ENCODE measurements around the gene ZBTB14.
A peak's percentile ranks its signal among the peaks of the same experiment; 100 is the strongest.

Gene ZBTB14

DNA sequence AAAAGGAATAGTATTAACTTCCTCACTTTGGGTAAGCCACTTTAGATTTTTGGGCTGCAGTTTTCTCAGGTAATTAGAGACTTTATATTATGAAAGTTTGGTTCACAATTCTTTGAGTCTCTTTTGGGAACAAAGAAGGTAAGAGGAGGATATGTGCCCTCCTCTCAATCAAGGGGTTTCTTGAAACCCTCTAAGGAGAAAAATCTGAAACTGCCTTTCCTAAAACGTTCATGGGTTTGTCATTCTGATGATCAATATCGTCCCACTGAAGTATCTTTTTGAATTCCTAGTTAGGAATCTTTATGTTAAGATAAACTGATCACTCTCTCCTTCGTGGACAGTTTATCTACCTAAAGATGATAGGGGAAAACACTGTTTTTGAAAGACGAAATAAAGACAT is 56.1 kb downstream of the ZBTB14 start:
- no peak for TF ChIP-seq EZH2phosphoT487 (IDR thresholded peaks at IDR 0.05; ENCODE audit: borderline replicate concordance)
- TF ChIP-seq, protein P1, sequence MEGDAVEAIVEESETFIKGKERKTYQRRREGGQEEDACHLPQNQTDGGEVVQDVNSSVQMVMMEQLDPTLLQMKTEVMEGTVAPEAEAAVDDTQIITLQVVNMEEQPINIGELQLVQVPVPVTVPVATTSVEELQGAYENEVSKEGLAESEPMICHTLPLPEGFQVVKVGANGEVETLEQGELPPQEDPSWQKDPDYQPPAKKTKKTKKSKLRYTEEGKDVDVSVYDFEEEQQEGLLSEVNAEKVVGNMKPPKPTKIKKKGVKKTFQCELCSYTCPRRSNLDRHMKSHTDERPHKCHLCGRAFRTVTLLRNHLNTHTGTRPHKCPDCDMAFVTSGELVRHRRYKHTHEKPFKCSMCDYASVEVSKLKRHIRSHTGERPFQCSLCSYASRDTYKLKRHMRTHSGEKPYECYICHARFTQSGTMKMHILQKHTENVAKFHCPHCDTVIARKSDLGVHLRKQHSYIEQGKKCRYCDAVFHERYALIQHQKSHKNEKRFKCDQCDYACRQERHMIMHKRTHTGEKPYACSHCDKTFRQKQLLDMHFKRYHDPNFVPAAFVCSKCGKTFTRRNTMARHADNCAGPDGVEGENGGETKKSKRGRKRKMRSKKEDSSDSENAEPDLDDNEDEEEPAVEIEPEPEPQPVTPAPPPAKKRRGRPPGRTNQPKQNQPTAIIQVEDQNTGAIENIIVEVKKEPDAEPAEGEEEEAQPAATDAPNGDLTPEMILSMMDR (conservative IDR thresholded peaks at IDR 0.05; ENCODE audit: low read length): no peak
- Histone ChIP-seq H3K9ac (ENCODE audit: low read depth, low read length, poor library complexity, severe bottlenecking) (no peak overlapping the region), H3K9me3 (ENCODE audit: insufficient read depth, low read depth, low read length) (no peaks in the 10 kb centered on the region), H3K4me2 (ENCODE audit: low read depth, low read length, poor library complexity, severe bottlenecking) (peak overlapping the region; percentile 77), H3K27me3 (ENCODE audit: insufficient read depth, low read length, poor library complexity, severe bottlenecking) (peaks cover 8% of the 10 kb centered on the region), H3K4me1 (ENCODE audit: insufficient read depth, low read length, poor library complexity, severe bottlenecking) (no peaks in the 10 kb centered on the region), H2AFZ (ENCODE audit: low read length) (no peak overlapping the region), H3F3A (ENCODE audit: low read depth) (no peaks in the 10 kb centered on the region), H3K79me2 (ENCODE audit: insufficient read depth, low read length) (no peaks in the 10 kb centered on the region), H4K20me1 (ENCODE audit: insufficient read depth, low read length, poor library complexity, severe bottlenecking) (no peaks in the 10 kb centered on the region), H3K9me2 (replicated peaks; ENCODE audit: low read depth, low read length) (no peaks in the 10 kb centered on the region), H3K4me3 (ENCODE audit: low read length, poor library complexity, severe bottlenecking) (no peak overlapping the region), H3K36me3 (ENCODE audit: insufficient read depth, low read length) (no peaks in the 10 kb centered on the region)

Measured in Loucy (cell line).